D721Med (cell line): ENCODE measurements around the gene CRYBG2.

Experiments used
- DNase-seq: peaks from one replicate; pipeline ENCODE4 v3.0.0; 2011; ENCODE audit warnings: low spot score; ENCODE audit not compliant: insufficient read length
- FAIRE-seq: peaks from 2 replicates; lab custom pipeline; 2011; peaks lifted over from hg19 to GRCh38; lab: Jason Lieb, UNC
- CTCF ChIP-seq: IDR thresholded peaks from 2 replicates; pipeline ENCODE4 v1.5.1; 2012; ENCODE audit warnings: mild to moderate bottlenecking, control low read depth; ENCODE audit not compliant: insufficient read depth; ENCODE audit errors: missing control alignments

Gene CRYBG2

GRCh38 chr1:26353210-26353859 is 595 bp downstream of the CRYBG2 start:
- FAIRE-seq: no peak
- no peak for DNase-seq
- no peak for TF ChIP-seq CTCF

GRCh38 chr1:26352338-26352679 is 1.6 kb downstream of the CRYBG2 start:
- no peak for DNase-seq
- no peak for FAIRE-seq
- TF ChIP-seq CTCF: no peak

- no peak for FAIRE-seq
- DNase-seq: no peak
- TF ChIP-seq CTCF: no peak
Observed at GRCh38 chr1:26351590-26352337, 2.2 kb downstream of the CRYBG2 start.

- TF ChIP-seq CTCF: no peak
- FAIRE-seq (no peak), DNase-seq (no peak)
Observed at GRCh38 chr1:26350701-26351589, 3.0 kb downstream of the CRYBG2 start.

GRCh38 chr1:26350343-26350700 is 3.6 kb downstream of the CRYBG2 start:
- FAIRE-seq (no peak), DNase-seq (no peak)
- TF ChIP-seq CTCF: no peak

- FAIRE-seq: no peak
- DNase-seq: no peak
- TF ChIP-seq CTCF: no peak
Observed at GRCh38 chr1:26349877-26350244, 4.1 kb downstream of the CRYBG2 start.
